ENCODE measurements around the gene DUOX2. TPM values are rescaled to one million over a fixed set of nuclear protein-coding genes. Genes with fewer than 3 reads are reported as not detected.
"Not testable (repeated sequence)": the region's sequence is repeated elsewhere in the genome, so short reads cannot be mapped to it uniquely, and the experiment has no call there.

Gene DUOX2
- polyA plus RNA-seq, 1 experiment, result not detected

DNA sequence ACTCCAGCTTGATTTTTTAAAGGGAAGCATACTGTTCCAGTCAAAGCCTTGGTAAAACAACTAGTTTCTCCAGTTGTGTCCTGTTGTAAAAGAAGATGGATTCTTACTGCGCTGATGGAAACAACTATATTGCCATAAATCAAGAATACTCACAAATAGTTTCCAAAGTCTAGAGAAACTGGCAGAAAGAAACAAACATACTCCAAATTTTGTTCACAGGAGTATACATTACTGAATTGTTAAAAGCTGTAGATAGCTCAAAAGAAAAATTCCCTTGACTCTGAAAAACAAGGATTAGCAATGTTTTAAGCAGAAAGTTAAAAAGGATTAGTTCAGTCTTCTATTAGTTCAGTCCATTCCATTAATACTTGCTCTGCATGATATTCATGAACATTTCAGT is 63.4 kb downstream of the DUOX2 start:
- Histone ChIP-seq H3K36me3 (ENCODE audit: control insufficient read depth, insufficient read depth, low read length) (no peaks in the 10 kb centered on the region), H3K4me3 (ENCODE audit: low read depth, low read length) (no peak overlapping the region), H3K27me3 (ENCODE audit: control insufficient read depth, insufficient read depth, low read length) (no peaks in the 10 kb centered on the region)
- DNase-seq (ENCODE audit: low read depth), result no peak
- POLR2A ChIA-PET, result no interaction called here
- CTCF ChIA-PET, result interaction anchor here (1.6 to 1.8 kb wide), 2 partner anchors 13 to 68 kb away, joined by 3 to 5 read pairs; no protein-coding TSS in a partner anchor
- TF ChIP-seq, protein P1, sequence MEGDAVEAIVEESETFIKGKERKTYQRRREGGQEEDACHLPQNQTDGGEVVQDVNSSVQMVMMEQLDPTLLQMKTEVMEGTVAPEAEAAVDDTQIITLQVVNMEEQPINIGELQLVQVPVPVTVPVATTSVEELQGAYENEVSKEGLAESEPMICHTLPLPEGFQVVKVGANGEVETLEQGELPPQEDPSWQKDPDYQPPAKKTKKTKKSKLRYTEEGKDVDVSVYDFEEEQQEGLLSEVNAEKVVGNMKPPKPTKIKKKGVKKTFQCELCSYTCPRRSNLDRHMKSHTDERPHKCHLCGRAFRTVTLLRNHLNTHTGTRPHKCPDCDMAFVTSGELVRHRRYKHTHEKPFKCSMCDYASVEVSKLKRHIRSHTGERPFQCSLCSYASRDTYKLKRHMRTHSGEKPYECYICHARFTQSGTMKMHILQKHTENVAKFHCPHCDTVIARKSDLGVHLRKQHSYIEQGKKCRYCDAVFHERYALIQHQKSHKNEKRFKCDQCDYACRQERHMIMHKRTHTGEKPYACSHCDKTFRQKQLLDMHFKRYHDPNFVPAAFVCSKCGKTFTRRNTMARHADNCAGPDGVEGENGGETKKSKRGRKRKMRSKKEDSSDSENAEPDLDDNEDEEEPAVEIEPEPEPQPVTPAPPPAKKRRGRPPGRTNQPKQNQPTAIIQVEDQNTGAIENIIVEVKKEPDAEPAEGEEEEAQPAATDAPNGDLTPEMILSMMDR (IDR thresholded peaks at IDR 0.05; ENCODE audit: insufficient read depth, low read depth, low read length), result no peak

DNA sequence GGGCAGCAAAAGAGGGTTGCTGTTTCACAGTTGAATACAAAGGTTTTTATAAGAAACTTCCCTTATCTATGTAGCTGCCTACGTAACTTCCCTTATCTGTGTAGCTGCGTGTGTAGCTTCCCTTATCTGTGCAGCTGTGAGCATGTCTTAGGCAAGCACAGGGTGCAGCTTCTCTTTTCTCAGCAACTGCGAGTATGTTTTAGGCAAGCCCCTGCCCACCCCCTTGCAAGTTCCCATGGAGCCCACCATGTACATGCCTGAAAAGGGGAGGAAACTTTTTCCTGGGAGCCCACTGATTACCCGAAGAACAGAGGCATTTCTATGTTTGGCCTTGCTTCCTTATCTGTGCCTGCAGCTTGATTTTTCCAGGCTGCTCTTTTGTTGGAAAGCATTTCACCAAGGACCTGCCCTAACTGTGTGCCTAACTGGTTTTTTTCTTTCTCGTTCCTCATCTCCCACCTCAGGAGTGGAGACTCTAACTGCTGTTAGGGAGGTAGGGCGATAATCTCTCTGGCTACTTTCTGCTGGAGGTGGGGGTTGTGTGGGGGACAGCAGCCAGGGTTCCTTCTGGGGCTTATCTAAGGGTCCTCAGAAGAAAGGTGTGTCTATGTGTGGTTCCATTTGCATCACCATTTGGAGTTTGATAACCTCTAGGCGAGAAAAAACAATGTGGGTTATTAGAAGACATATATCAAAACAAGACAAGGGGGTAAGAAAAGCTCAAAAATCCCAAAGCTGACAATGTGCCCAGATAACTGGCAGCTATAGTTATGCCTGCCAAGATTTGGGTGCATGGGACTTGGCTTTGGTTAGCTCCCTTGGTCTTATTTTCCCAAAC is 65.0 kb downstream of the DUOX2 start:
- TF ChIP-seq, protein P1 (IDR thresholded peaks at IDR 0.05; ENCODE audit: insufficient read depth, low read depth, low read length), result no peak
- no peaks in the 10 kb centered on the region for H3K27me3 ChIP-seq (ENCODE audit: control insufficient read depth, insufficient read depth, low read length)
- ChIA-PET POLR2A (no interaction called here), CTCF (interaction anchor here (1.0 to 1.6 kb wide), 2 partner anchors 11 to 13 kb away, joined by 3 to 8 read pairs; no protein-coding TSS in a partner anchor)
- no peak overlapping the region for H3K4me3 ChIP-seq (ENCODE audit: low read depth, low read length)
- H3K36me3 ChIP-seq (ENCODE audit: control insufficient read depth, insufficient read depth, low read length), result no peaks in the 10 kb centered on the region; the same call in 1 of the 2 replicates
- no peak for DNase-seq (ENCODE audit: low read depth)

DNA sequence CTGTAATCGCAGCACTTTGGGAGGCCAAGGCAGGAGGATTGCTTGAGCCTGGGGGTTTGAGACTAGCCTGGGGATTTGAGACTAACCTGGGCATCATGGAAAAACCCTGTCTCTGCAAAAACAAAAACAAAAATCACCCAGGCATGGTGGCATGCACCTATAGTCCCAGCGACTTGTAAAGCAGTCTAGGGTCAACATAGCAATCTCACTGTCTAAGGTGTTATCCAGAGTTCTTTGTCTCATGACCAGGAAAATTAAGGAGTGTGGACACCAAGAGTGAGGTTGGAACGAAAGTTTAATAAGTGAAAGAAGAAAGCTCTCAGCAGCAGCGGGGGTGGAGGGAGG is 65.6 kb downstream of the DUOX2 start:
- H3K27me3 ChIP-seq (ENCODE audit: control insufficient read depth, insufficient read depth, low read length); DNase-seq (ENCODE audit: low read depth); POLR2A ChIA-PET; H3K4me3 ChIP-seq (ENCODE audit: low read depth, low read length); H3K36me3 ChIP-seq (ENCODE audit: control insufficient read depth, insufficient read depth, low read length): not testable (repeated sequence)
- CTCF ChIA-PET, result interaction anchor here (1.6 kb wide), 1 partner anchor 10 kb away, joined by 8 read pairs; no protein-coding TSS in a partner anchor

DNA sequence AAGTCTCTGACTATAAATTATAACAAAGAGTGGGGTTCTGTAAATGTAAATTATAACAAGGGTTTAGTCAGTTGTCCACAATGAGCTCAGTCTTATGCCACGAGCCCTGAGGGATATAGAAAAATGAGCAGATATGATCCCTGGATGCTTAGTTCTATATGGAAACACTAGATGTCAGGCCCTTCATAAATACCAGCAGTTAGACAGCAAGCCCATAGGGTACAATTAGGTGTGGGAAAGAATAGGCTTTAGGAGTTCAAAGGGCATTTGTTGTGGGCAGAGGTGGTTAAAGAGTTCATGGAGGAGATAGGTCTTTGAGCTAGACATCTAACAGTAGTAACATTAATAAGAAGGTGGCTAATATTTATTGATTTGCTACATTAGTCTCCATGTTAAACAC is 69.7 kb downstream of the DUOX2 start:
- POLR2A ChIA-PET; DNase-seq (ENCODE audit: low read depth); CTCF ChIA-PET: not testable (repeated sequence)

DNA sequence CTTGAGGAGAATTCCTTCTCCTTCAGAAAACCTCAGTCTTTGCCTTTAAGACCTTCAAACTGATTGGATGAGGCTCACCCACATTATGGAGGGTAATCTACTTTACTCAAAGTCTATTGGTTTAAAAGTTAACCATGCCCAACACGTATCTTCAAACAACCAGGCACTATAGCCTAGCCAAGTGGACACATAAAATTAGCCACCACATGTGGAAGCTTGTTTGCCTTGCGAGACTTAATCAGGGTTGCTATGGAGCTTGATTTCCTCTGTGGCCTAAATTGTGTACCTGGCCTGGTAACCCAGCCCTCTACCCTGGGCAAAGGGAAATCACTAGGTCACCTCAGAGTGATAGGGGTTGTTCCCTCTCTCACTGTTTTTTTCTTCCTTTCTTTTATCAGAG is 71.1 kb downstream of the DUOX2 start:
- DNase-seq (ENCODE audit: low read depth); CTCF ChIA-PET; POLR2A ChIA-PET; H3K27me3 ChIP-seq (ENCODE audit: control insufficient read depth, insufficient read depth, low read length); H3K4me3 ChIP-seq (ENCODE audit: low read depth, low read length); H3K36me3 ChIP-seq (ENCODE audit: control insufficient read depth, insufficient read depth, low read length): not testable (repeated sequence)

More for the DNA sequence above, 69.7 kb downstream of the DUOX2 start:
- H3K27me3 ChIP-seq (ENCODE audit: control insufficient read depth, insufficient read depth, low read length); H3K4me3 ChIP-seq (ENCODE audit: low read depth, low read length); H3K36me3 ChIP-seq (ENCODE audit: control insufficient read depth, insufficient read depth, low read length): not testable (repeated sequence)

Small RNA genes within 50 kb of the gene (small RNA-seq; reads per million reads assigned to genes)
- not detected for gene RF00019 (ENCODE audit: insufficient read length, low read depth, low replicate concordance)

Other genes with a start within 250 kb of the DUOX2 start
- gene TERB2, start 157.5 kb downstream of the DUOX2 start, polyA plus RNA-seq (2011; rRNA removed), result not detected in 2 replicates
- 20.7 and 30.4 TPM in 2 replicates for gene SORD, start 91.0 kb downstream of the DUOX2 start, polyA plus RNA-seq (2011; rRNA removed)
- not detected in 2 replicates for gene DUOXA2, start 154 bp upstream of the DUOX2 start, polyA plus RNA-seq (2011; rRNA removed)
- gene DUOXA1, start 15.7 kb upstream of the DUOX2 start, polyA plus RNA-seq (2011; rRNA removed), result not detected in 2 replicates
- 0.09 TPM in 1 of 2 replicates, not detected in the other for gene DUOX1, start 15.8 kb upstream of the DUOX2 start, polyA plus RNA-seq (2011; rRNA removed)
- 3.9 and 5.2 TPM in 2 replicates for gene SHF, start 73.8 kb upstream of the DUOX2 start, polyA plus RNA-seq (2011; rRNA removed)
- gene SLC28A2, start 138.1 kb upstream of the DUOX2 start, polyA plus RNA-seq (2011; rRNA removed), result not detected in 2 replicates

Data from BJ (cell line).